Measurements from ENCODE around the gene RASSF8. TPM values are rescaled to one million over a fixed set of nuclear protein-coding genes. Genes with fewer than 3 reads are reported as not detected.
A peak's percentile ranks its signal among the peaks of the same experiment; 100 is the strongest.

Gene RASSF8
- total RNA-seq, 4 donors from 2014 or later: 93.2 to 127 (median 111) TPM

DNA sequence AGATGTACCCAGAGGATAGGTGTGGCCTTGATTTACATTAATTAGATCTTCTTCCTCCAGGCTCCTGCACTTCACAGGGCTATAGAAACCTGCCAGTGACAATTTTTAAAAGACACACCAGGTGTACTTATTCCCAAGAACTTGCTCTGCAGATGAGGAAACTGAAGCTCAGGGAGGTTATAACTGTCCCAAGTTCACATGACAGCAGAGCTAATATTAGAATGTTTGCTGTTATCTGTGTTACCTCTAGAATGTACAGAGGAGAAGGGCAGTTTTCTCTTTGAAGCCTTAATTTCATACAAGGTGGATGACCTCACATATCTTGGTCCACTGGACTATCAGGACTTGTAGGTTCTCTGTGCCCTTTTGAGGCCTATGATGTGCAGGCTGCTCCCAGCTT is 27.7 kb downstream of the RASSF8 start:
- Histone ChIP-seq H3K36me3 (no peaks in the 10 kb centered on the region), H3K4me1 (peaks cover 13 to 90% (median 25%) of the 10 kb centered on the region in 3 donors), H3K4me3 (no peak overlapping the region), H3K27me3 (no peaks in the 10 kb centered on the region), H3K9me3 (no peaks in the 10 kb centered on the region), H3K27ac (peak overlapping the region; percentile 52 to 72 (median 60))
- TF ChIP-seq POLR2A (IDR thresholded peaks at IDR 0.05) (no peak), POLR2AphosphoS5 (IDR thresholded peaks at IDR 0.05) (no peak), CTCF (IDR thresholded peaks at IDR 0.05) (no peak), EP300 (IDR thresholded peaks at IDR 0.05) (no peak)
- no peak for ATAC-seq

DNA sequence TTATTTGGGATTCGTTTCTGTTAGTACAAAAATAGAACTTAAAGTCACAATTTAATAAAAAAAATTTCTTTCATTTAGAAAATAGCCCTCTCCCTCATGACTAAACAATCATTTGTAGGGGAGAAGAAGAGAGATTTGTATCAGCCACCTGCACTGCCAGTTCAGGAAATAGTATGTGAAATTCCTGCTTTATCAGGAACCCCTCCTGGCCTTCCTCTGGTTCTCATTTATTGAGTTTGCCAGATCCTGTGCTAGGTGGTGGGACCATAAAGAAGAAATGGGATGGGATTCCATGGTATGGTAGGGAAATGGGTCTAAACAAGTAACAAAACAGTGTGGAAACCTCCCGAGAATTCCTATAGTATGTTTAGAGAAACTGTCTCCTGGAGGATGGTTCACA is 30.0 kb downstream of the RASSF8 start:
- Histone ChIP-seq H3K4me3 (no peak overlapping the region), H3K4me1 (peaks cover 13 to 84% (median 21%) of the 10 kb centered on the region in 3 donors), H3K9me3 (no peaks in the 10 kb centered on the region), H3K36me3 (no peaks in the 10 kb centered on the region), H3K27ac (no peak overlapping the region), H3K27me3 (no peaks in the 10 kb centered on the region)
- TF ChIP-seq POLR2A (IDR thresholded peaks at IDR 0.05): no peak
- TF ChIP-seq EP300 (IDR thresholded peaks at IDR 0.05): no peak
- TF ChIP-seq POLR2AphosphoS5 (IDR thresholded peaks at IDR 0.05): no peak
- TF ChIP-seq CTCF (IDR thresholded peaks at IDR 0.05): no peak
- 44 to 52% methylated on average over 2 of the region's 2 CpGs for WGBS, 2 donors (ENCODE audit: low coverage in 1 of 2)
- ATAC-seq: no peak

- H3K27me3 ChIP-seq: no peaks in the 10 kb centered on the region
- peaks cover 6 to 84% (median 29%) of the 10 kb centered on the region in 3 donors for H3K4me1 ChIP-seq
- no peak for ATAC-seq
- WGBS, 2 donors (ENCODE audit: low coverage in 1 of 2): 71 to 86% methylated on average over 2 of the region's 2 CpGs
- H3K9me3 ChIP-seq: no peaks in the 10 kb centered on the region
- no peak overlapping the region for H3K27ac ChIP-seq
- no peak overlapping the region for H3K4me3 ChIP-seq
- H3K36me3 ChIP-seq: no peaks in the 10 kb centered on the region
- TF ChIP-seq EP300 (IDR thresholded peaks at IDR 0.05) (no peak), POLR2AphosphoS5 (IDR thresholded peaks at IDR 0.05) (no peak), CTCF (IDR thresholded peaks at IDR 0.05) (no peak), POLR2A (IDR thresholded peaks at IDR 0.05) (no peak)
Observed at GRCh38 chr12:25990495-25990894, 32.0 kb downstream of the RASSF8 start.

DNA sequence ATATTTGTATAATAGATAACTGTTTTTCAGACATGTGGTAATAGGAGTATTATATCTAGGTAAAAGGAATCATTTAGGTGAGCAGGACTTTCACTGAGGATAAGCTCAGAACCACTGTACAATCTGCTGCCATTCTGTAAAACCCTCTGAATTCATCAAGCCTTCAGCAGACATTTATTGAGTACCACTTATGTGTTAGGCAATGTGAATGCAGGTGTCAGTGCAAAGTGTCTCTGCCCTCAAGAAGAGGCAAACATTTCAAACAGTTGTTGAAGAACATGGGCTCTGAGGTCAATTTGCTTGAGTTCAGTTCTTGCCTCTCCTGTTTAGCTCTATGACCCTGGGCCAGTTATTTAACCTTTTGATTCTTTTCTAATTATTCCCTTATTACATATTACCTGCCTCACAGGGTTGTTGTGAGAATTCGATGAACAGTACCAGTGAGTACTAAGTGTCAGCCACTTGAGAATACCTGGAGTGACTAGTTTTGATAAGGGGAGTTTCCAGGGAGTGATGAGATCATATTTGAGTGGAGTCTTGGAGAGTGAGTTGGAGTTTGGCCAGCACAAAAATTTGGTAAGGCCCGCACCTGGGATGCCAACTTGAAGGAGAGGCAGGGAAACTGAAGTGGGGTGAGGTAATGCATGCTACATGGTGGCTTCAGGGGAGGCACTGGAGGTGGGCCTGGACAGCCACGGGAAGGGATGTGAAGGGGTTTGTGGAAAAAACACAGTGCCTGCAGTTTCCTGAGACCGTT is 33.7 kb downstream of the RASSF8 start:
- peaks cover 5 to 84% (median 30%) of the 10 kb centered on the region in 3 donors for H3K4me1 ChIP-seq
- no peak for TF ChIP-seq EP300 (IDR thresholded peaks at IDR 0.05)
- no peak for TF ChIP-seq POLR2A (IDR thresholded peaks at IDR 0.05)
- TF ChIP-seq POLR2AphosphoS5 (IDR thresholded peaks at IDR 0.05): no peak
- no peak for TF ChIP-seq CTCF (IDR thresholded peaks at IDR 0.05)
- no peaks in the 10 kb centered on the region for H3K36me3 ChIP-seq
- 66 to 81% methylated on average over 4 of the region's 4 CpGs for WGBS, 2 donors (ENCODE audit: low coverage in 1 of 2)
- H3K27ac ChIP-seq: peak overlapping the region in 1 of 4 donors; percentile 16
- H3K4me3 ChIP-seq: no peak overlapping the region
- H3K27me3 ChIP-seq: no peaks in the 10 kb centered on the region
- H3K9me3 ChIP-seq: no peaks in the 10 kb centered on the region
- no peak for ATAC-seq
